Measurements from ENCODE around the gene PEX14.

DNA sequence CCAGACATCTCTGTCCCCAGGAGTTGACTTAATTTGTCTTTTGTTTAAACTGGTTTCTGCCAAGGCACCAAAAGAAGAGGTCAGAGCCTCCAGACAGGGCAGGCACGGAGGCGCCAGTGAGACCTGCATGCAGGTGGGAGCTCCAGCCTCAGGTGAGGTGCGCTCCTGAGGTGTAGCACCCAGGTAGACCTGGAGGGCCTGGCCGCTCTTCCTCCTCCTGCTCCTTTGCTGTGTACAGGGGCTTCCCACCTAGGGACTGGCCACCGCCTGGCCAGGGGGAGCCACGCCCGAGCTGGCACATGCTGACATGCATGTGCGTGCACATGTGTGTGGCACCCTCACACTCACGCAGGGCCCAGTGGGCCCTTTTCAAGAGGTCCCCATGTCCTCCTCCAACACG, 158.7 kb downstream of the PEX14 start:
- TF ChIP-seq, protein P1, sequence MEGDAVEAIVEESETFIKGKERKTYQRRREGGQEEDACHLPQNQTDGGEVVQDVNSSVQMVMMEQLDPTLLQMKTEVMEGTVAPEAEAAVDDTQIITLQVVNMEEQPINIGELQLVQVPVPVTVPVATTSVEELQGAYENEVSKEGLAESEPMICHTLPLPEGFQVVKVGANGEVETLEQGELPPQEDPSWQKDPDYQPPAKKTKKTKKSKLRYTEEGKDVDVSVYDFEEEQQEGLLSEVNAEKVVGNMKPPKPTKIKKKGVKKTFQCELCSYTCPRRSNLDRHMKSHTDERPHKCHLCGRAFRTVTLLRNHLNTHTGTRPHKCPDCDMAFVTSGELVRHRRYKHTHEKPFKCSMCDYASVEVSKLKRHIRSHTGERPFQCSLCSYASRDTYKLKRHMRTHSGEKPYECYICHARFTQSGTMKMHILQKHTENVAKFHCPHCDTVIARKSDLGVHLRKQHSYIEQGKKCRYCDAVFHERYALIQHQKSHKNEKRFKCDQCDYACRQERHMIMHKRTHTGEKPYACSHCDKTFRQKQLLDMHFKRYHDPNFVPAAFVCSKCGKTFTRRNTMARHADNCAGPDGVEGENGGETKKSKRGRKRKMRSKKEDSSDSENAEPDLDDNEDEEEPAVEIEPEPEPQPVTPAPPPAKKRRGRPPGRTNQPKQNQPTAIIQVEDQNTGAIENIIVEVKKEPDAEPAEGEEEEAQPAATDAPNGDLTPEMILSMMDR (IDR thresholded peaks at IDR 0.05) = no peak
- TF ChIP-seq POLR2A (IDR thresholded peaks at IDR 0.05) = no peak
- TF ChIP-seq POLR2AphosphoS5 (IDR thresholded peaks at IDR 0.05) = no peak

Data from breast epithelium (tissue), 3 donors.